Activated T-helper 9 cell treated with anti-CD3 and anti-CD28 coated beads, Interleukin-2, amount 50 U/mL, for 16 hours (primary cell): ENCODE data around the gene VWA8.
"Not testable (repeated sequence)": the region's sequence is repeated elsewhere in the genome, so short reads cannot be mapped to it uniquely, and the experiment has no call there.

ENCODE experiments used
- DNase-seq: peaks from one replicate; pipeline ENCODE4 v3.0.0-alpha.2; 2020; ENCODE audit warnings: low read depth

Gene VWA8

DNA sequence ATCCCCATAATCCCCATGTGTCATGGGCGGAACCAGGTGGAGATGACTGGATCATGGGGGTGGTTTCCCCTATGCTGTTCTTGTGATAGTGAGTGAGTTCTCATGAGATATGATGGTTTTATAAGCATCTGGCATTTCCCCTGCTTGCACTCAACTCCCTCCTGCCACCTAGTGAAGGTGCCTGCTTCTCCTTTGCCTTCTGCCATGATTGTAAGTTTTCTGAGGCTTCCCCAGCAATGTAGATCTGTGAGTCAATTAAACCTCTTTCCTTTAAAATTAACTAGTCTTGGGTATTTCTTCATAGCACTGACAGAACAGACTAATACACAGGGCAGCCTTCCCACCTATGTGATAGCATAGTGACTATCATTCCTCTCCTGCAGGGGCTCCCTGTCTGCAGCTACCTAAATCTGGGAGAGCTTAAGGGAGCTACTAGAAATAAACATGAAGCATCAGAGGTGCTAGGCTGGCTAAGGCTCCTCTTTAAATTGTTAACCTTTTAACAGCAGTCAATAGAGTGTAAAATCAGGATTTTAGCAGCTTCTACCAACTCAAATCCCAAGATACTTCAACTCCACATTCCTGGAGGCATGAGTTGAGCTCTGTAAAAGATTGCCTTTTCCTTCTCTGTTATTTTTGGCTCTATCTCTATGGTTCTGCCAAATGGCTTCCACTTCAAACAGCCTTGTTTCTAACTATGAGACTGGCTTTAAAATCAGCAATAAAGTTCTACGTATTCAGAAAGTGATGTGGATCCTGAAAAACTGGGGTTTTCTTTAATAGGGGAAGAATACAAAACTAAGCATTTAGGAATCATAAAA is 112.3 kb downstream of the VWA8 start:
- DNase-seq, result no peak

DNA sequence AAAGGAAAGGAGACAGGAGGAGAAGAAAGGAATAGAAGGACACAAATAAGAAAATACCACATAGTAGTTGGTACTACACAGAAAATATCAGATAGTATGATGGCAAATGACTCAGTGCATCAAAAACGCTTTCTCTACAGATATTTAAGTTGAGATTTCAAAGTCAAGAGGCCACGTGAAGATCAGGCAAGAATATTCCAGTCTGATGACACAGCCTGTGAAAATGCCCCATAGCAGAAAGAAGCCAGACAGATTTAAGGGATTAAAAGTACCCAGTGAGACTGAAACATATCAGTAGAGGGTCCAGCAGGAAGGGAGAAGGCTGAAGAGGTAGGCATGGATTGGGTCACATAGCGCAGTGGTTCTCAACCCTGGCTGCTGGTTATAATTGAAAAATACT is 113.7 kb downstream of the VWA8 start:
- no peak for DNase-seq

DNA sequence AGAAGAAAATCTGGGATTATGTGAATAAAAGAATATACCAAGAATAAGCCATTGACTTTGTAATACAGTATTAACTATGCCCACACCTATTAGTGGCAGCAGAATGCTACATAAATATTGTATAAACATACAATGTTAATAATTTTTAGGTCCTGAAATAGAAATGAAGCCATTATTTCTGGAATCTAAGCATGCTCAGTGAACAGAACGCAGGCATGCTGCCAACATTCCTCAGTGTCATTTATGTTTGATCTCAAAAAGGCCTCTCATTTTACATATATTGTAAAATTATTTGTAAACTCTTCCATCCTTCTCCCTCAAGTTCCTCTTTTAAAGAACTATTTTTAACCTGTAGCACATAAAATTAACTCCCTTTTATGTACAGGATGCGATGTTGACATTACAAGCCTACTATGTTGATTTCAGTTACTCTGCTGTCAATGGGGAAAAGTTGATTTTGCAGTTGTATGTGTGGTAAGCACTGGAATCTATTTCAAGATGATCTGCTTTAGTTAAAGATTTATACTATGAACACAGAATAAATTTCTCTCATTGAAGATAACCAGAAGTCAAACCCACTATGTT is 118.8 kb downstream of the VWA8 start:
- DNase-seq, result no peak

DNA sequence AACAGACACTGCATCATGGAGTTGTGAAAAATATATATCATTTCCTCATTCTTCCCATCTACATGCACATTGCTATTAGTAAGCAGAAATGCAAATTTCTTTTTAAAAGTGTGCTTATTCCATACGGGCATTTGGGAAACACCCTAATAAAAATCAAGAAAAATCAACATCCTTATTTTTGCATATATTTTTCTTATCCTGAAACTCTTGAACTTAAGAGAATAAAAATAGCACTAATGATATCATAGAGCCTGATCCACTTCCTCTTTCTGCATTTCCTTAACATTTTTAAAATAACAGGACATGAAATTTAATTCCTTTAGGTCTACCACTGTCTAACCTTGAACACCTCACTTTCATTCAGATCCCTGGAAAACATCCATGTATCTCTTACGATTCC is 123.3 kb downstream of the VWA8 start:
- DNase-seq, result no peak

DNA sequence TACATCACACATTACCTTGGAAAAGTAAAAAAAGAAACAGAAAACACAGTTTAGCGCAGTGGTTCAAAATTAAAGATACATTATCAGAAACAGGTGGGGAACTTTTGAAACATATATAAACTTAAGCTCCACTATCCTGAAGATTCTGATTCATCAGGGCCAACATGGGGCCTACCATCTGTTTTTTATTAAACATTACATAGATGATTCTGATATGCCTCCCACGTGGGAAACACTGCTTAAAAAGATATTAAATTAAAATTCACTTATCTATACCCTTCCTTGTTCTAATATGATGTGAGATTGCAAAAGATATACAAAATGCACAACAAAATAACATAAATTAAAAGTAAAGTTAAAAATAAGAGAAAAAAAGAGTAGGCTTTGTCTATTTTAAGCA is 125.0 kb downstream of the VWA8 start:
- DNase-seq, result no peak

DNA sequence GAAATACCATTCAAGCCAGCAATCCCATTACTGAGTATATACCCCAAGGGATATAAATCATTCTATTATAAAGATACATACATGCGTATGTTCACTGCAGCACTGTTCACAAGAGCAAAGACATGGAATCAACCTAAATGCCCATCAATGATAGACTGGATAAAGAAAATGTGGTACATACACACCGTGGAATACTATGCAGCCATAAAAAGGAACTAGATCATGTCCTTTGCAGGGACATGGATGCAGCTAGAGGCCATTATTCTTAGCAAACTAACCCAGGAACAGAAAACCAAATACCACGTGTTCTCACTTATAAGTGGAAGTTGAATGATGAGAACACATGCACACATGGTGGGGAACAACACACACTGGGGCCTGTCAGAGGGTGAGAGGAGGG is 126.2 kb downstream of the VWA8 start:
- DNase-seq, result not testable (repeated sequence)

DNA sequence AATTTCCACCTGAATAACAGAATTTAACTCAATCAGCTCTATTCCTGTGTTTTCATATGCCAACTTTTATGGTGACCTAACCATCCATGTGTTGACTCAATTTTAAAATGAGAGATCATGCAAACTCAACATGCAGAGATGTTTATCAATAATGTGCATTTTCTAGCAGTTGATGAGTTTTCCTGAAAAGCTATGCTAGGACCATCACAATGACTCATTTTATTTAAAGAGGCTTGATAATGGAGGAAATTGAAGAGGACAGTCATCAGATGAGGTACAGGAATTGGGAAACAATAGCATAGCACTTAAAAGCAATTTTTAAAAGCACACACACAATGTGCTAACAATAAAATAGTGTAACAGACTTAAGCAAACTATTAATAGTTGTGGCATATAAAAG is 127.1 kb downstream of the VWA8 start:
- DNase-seq, result no peak

DNA sequence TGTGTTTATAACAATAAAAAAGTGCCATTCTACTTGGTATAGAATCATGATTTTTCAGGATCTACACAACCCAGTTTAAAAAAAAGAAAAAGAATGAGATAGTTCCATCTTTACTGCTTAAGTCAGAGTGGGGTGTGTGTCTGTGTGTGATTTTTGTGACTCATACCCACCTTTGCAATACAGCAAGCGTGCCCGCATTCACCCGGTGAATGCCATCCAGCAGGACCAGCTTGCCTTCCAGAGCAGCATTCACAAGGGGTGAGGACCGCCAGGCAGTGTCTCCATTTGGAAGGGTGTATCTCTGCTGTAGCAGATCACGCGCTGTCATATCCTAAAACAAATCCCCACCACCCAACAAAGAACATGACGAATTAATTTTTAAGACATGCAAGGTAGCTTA is 127.7 kb downstream of the VWA8 start:
- no peak for DNase-seq

DNA sequence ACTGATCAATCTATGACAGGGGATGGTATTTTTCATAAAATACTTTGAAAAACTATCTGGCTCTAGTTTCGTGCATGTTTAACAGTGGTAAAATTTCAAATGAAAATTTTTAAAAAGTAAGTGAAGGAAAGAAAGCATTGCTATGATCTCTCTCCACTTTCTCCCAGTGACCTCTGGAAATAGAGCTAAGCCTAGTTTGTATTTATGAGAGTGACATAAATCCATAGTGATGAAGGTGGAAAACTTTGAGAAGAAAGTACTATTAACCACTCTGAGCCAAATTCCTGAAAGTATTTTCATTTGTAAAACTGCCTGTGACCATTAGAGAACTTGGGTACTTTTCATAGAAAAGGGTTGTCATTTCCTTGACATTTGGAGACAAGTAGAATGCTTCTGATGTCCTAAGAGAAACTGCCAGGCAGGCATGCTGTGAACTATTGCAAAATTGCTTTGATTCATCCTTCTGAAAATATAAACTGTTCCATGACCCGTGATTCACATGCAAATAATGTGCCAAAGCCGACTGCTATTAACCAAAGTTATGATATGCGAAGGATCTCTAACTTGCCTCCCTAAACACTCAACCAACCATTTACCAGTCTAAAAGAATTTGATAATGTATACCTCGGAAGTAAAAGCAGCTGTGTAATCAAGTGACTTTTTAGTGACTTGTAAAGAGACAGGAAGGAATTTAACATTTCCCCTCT is 133.2 kb downstream of the VWA8 start:
- no peak for DNase-seq

DNA sequence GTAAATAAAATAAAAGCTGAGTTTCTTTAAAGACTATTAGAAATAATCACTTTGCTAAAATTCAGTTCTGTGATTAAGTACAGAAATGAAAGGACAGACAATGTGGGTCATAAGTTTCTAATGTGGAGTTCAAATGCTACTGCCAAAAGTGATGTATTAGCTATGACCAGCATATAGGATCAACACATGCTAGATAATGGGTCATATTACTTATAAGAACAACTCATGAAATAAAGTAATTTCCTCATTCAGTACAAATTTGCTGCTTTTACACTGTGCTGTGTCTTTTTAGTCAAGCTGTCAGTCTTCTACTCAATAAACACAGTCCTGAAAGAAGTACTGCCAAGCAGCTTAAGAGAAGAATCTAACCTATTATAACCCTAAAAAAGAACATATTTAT is 135.2 kb downstream of the VWA8 start:
- DNase-seq, result no peak

DNA sequence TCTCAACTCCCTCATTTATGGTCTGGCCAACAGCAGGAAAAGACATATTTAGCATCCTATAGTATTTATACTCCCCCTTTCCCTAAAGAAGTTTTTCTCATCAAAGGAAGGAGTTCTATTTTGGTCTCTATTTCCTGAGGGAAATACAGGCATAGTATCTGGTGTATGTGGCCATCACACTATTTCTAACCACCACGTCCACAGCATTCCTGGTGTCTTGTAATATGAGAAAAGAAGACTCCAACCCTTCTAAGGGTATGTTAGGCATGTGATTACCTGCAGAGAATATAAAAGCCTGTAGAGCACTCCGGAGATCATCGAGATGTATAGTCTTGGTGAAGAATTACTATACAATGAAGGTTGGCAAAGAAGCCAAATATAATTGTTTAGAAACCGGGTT is 137.4 kb downstream of the VWA8 start:
- DNase-seq, result no peak

DNA sequence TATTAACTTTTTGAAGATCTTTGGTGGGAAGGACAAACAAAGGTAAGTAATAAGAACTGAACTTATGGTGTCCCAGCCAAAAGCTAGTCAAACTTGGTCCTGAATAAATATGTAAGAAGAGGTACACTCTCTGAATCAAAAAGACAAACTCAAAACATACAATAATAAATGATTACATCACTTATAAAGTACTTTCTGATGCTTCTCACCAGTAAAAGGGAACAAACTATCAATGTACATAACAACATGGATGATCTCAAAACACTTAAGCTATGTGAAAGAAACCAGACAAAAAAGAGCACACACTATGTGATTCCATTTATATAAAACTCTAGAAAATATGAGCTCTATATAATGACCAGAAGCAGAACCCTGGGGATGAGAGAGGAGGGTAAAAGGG is 138.3 kb downstream of the VWA8 start:
- DNase-seq, result no peak

DNA sequence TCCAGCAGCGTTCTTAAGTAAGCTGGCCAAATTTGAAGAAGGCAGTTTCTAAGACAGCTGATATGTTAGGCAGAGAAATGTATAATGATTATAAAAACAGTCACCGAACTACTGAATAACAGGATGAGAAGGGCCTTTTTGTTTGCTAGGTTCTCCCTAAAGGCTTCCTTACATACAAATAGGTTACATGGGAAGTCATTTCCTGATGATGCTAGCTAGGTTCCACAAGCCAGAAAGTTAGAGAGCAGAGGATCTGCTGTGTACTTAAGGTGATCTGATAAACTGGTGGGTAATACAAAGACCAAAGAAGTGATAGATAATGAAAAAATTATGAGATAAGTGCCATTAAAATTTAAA is 139.7 kb downstream of the VWA8 start:
- DNase-seq, result no peak

DNA sequence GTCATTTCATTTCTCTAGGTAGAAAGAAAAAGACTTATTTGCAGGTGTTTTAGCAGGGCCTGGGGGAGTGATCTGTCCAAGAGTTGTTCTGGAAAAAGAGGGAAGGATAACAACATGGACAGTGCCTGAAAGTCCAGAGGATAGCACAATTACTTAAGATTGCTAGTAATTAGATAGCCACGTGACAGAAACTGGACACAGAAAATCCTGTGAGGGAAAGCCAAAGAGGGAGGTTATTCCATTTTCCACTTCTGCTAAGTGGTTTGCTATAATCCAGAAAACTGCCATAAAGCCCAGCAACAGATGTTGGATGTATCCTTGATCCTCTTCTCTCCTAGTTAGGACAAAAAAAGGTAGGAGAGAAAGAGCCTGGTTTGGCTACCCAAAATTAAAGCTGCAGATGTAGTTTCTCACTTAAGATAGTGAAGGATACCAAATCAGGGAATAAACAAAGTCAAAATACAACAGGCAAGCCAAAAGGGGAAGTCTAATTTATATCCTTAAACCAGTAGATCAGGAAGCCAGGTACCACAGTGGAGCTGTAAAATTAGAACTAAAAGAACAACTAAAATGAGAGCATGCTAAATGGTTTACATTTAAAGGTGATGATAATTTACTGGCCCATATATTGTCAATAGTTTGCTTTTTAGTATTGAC is 140.2 kb downstream of the VWA8 start:
- DNase-seq, result no peak

DNA sequence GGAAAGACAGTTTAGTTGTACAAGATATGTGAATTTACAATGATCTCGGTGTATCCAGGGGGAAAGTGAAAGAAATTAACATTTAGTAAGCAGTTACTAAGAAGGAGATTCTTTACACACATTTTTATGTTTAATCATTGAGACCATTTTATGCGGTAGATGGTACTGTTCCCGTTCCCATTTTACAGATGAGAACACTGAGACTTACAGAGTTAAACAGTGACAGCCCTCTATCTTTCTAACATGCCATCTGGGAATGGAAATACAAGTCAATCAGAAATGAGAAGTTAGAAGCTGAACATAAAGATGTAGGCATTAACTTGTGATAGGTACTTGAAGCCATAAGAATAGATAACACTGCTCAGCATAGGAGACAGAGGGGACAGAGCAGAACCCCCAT is 144.9 kb downstream of the VWA8 start:
- no peak for DNase-seq

DNA sequence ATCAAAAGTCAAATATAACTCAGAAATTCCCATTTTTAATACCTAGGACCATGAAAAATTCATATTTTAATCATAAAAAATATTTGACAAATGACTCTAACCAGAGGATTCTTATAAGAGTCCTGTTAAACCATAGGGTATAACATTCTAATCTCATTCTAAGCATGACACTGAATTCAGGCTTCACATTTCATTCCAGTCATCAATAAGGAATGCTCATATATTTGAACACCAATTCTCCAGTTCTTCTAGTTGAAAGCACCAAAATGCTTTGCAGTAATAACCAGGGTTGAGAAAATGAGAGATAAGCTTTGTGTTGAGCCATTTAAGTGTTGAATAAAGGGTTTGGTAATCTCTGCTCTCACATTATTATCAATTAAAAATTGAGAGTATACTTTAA is 147.5 kb downstream of the VWA8 start:
- no peak for DNase-seq

DNA sequence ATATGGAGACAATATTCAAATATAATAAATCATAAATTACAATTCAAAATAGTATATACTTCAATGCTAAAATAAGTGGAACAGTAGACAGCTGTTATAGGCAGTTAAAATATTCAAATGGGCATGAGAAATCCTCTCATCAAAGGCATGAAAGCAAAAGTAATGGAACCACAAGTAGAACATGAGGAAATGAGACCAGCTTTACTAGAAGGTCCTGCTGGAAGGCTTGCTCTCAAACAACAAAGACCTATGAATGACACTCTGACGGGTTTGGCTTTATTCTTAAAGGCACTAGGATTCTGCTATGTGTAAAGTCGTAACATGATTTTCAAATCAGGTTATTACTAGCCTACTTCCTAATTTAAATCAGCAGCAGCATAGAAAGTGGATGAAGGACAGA is 148.1 kb downstream of the VWA8 start:
- DNase-seq, result no peak

DNA sequence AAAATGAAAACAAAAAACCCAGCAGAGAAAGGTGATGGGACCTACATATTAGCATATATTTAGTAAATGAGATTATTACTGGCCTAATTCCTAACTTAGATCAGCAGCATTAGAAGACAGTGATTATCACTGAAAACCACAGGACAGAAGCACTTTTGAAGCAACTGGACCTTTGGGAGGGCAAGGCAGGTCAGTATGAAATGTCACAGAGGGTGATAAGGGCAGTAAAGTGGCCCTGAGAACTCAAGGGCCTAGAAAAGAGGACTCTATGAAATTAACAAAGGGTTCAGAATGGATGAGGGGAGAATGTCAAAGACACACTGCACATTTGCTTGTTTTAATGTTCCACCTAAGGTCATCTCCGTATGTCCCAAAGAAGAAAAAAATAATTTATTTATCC is 148.7 kb downstream of the VWA8 start:
- no peak for DNase-seq

DNA sequence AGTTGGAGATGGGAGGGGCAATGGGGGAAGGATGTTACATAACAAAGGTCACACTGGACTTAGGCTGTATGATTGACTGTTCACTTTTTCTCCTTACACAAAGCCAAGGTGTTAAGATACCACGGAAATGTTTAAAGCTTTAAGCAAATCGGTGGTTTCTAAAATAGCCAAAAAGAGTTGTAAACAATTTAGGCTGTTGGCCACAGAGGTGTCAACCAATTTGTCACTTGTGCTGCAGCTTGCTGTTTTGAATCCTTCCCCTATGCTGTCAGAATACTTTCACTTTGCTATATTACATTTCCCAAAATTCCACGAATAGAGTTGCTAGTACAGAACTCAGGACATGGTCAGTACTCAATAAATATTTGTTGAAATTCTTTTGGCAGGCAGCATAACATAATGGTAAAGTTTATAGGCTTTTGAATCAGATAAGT is 149.3 kb downstream of the VWA8 start:
- no peak for DNase-seq

DNA sequence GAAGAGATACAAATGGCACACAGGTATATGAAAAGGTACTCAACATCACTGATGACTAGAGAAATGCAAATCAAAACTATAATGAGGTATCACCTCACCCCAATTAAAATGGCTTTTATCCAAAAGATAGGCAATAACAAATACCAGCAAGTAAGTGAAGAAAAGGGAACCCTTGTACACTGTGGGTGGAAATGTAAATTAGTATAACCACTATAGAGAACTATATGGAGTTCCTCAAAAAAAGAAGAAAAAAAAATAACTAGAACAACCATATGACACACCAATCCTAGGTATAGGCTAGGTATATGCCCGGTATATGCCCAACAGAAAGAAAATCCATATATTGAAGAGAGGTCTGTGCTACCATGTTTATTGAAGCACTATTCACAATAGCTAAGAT is 150.9 kb downstream of the VWA8 start:
- no peak for DNase-seq

DNA sequence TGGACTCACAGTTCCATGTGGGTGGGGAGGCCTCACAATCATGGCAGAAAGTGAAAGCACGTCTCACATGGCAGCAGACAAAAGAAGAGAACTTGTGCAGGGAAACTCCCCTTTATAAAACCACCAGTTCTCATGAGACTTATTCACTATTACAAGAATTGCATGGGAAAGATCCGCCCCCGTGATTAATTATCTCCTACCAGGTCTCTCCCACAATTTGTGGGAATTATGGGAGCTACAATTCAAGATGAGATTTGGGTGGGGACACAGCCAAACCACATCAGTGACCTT is 157.5 kb downstream of the VWA8 start:
- not testable (repeated sequence) for DNase-seq

DNA sequence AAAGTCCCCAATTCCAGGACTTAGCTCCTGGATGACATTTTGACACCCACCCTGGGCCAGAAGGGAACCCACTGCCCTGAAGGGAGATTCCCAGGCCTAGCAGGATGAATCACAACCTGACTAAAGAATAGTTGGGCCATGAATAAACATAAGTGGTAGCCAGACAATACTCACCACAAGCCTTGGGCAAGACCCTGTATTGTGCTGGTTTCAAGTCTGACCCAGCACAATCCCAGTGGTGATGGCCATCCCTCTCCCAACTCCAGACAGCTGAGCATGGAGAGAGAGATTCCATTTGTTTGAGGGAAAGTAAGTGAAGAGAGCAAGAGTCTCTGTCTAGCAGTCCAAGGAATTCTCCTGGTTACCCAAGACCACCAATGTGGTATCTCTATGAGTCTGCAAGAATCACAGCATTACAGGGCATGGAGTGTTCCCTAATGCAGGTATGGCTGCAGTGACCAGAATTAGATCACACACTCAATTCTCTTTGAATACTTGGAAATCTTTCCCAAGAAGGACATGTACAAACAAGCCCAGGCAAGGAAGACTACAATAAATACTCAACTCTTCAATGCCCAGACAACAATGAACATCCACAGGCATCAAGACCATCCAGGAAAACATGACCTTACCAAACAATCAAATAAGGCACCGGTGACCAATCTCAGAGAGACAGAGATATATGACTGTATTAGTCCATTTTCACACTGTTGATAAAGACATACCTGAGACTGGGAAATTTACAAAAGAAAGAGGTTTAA is 158.0 kb downstream of the VWA8 start:
- no peak for DNase-seq
